GM04504 (cell line): ENCODE measurements around the gene RBP5.
A peak's percentile ranks its signal among the peaks of the same experiment; 100 is the strongest.

Source experiments
- DNase-seq: peaks from one replicate; pipeline ENCODE4 v3.0.0-alpha.2; 2012; ENCODE audit warnings: low read depth

Gene RBP5

GRCh38 chr12:7145671-7146070 is 17.0 kb upstream of the RBP5 start:
- no peak for DNase-seq

- no peak for DNase-seq
Observed at GRCh38 chr12:7144414-7145120, 15.9 kb upstream of the RBP5 start.

DNA sequence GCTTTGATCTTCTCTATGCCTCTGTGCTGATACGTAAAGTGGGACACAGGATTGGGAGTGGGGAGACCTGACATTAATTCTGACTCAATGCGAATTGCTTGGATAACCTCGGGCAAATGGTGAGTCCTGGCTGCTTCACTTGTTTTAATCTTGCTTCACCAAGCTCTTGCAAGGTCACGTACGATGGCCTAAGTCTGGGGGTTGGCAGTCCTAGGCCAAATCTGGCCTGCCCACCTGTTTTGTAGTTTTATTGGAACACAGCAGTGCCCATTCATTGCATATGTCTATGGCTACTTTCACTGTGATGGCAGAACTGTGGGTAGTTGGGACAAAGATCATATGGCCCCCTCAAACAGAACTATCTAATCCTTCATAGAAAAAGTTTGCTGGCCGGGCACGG is 14.9 kb upstream of the RBP5 start:
- DNase-seq: no peak

DNA sequence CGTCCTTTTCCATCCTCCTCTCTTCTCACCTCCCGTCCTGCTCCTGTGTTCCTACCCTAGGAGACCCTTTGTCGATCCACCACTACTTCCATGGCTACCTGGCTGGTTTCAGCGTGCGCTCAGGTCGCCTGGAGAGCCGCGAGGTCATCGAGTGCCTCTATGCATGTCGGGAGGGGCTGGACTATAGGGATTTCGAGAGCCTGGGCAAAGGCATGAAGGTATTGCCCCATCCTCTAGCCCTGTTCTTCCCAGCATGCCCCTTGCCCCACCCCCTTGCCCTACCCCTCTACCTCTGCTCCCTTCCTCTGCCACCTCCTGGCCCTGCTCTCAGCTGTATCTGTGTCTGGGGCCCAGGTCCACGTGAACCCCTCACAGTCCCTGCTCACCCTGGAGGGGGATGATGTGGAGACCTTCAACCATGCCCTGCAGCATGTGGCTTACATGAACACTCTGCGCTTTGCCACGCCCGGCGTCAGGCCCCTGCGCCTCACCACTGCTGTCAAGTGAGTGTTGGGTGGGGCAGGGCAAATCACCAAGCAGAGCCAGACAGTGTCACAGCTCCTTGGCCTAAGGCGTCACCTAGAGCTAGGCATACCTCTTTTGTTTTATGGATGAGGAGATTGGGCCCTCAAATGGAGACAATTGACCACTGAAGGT is 14.2 kb upstream of the RBP5 start:
- no peak for DNase-seq

DNA sequence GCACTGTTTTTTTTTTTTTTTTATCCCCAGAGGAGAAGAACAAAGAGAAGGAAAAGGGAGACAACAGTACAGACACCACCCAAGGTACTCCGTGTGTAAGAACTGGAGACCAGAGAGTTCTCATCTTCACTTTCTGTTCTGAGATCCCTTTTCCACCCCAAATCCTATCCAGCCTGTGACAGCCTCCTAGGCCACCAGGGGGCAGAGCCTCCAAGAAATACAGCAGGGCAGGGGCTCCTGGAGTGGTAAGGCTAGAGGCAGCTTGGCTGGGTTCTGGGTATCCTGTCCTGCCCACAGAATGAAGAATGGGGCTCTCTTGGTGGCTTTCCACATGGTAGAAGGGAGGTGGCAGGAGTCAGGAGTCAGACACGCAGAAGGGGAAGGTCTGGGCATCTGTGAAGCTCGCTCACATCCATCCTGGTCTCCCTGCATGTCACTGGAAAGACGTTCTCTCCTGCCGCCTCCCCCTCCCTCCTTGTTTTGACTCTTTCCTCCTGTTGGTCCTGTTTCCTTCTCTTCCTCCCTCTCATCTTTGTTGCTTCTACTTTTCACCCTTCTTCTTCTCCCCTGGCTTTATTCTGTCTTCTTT is 13.5 kb upstream of the RBP5 start:
- DNase-seq: no peak

DNA sequence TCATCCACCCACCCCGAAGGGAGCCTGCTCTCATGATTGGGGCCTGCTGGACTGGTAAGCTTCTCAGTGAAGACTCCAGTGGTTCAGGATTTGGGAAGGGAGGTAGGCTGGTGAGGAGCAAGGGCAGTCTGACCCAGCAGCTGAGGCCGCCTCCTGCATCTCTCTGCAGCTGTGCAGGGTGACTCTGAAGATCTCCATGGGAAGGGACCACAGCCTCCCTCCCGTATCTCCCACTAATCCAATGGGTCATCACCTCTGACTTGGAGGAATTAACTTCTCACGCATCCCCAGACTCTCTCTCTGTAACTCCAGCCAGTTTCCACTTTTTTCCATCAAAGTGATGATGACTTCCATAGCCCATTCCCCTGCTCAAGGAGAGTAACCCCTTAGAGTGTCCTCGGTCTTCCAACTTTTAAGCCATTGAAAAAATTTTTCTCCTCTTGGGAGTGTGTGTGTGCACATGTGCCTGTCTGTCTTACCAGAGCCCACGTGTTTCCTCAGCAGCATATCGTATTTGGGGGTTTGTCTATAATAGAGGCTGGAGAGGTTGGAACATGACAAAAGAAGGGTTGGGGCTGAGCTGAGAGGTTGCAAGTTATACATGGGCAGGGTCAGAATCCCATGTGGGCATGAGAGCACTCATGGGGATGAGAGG is 12.8 kb upstream of the RBP5 start:
- DNase-seq: no peak

GRCh38 chr12:7139200-7139599 is 10.5 kb upstream of the RBP5 start:
- DNase-seq: no peak

DNA sequence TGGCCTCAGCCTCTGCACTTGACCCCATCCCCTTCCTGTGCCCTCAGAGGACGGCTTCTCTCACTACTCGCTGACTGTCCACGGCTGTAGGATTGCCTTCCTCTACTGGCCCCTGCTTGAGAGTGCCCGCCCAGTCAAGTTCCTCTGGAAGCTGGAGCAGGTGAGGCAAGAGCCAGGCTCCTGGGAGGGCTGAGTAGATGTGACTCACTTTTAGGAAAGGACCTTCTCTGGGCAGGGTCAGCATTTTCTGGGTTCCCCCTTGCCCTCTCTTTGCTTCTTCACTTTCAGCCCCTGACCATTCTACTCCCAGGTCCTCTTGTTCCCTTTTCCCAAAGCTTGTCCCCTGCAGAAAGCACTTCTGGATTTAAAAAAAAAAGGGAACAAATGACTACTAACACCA is 9.2 kb upstream of the RBP5 start:
- no peak for DNase-seq

DNA sequence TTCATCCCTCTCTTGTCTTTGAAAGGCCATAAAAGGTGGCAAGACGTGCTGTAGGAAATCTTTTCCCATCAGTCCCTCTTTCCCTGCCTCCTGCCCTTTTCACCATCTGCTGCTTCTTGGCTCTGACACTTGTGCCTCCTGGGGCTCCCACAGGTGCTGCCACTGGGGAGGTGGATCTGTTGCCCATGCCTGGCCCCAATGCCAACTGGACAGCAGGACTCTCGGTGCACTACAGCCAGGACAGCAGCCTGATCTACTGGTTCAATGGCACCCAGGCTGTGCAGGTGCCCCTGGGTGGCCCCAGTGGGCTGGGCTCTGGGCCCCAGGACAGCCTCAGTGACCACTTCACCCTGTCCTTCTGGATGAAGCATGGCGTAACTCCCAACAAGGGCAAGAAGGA is 8.0 kb upstream of the RBP5 start:
- DNase-seq: no peak

DNA sequence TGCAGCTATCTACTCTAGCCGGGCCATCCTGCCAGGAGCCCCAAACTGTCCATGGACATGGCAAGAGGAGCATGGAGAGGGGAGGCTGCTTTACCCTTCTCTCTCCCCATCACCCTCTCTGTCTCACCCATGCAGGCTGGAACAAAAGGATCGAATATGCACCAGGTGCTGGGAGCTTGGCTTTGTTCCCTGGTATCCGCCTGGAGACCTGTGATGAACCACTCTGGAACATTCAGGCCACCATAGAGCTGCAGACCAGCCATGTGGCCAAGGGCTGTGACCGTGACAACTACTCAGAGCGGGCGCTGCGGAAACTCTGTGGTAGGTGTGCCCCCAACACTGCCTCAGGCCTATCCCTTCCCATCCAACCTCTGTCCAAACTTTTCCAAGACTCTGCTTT is 7.4 kb upstream of the RBP5 start:
- no peak for DNase-seq

- no peak for DNase-seq
Observed at GRCh38 chr12:7134396-7135166, 5.9 kb upstream of the RBP5 start.

- DNase-seq: no peak
Observed at GRCh38 chr12:7131502-7131866, 2.8 kb upstream of the RBP5 start.

GRCh38 chr12:7130701-7131501 is 2.2 kb upstream of the RBP5 start:
- DNase-seq: no peak

- peak; percentile 33 for DNase-seq
Observed at GRCh38 chr12:7129872-7130691, 1.4 kb upstream of the RBP5 start, which contains the start of gene CLSTN3. TSS of gene CLSTN3 (plus strand) at chr12:7130371. CDS start at chr12:7130649, 278 bp downstream.

DNA sequence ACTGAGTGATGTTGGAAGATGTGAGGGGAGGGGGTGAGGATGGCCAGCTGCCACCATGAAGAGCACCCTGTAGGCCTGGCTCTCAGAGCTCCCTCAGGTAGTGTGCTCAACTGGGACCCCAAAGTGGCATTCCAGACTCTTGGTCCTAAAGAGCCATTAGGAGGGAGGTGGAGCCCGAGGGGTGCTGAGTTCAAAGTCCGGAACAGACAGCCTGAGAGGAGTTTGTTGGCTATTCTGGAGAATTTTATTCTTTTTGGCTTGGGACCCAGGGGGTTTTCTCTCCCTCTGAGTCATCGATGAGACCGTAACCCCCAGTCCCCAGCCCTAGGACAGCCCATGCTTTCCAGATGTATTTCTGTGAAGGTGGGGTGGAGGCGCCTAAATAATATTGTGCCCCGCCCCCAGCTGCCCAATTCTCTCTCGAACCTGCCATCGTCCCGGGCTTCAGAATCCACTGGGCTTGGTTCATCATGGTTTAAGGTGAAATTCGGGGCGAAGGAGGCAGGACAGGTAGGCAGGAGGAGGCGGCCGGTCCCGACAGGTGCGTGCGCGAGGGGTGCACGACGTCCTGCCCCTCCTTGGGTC is 690 bp upstream of the RBP5 start:
- DNase-seq: no peak

DNA sequence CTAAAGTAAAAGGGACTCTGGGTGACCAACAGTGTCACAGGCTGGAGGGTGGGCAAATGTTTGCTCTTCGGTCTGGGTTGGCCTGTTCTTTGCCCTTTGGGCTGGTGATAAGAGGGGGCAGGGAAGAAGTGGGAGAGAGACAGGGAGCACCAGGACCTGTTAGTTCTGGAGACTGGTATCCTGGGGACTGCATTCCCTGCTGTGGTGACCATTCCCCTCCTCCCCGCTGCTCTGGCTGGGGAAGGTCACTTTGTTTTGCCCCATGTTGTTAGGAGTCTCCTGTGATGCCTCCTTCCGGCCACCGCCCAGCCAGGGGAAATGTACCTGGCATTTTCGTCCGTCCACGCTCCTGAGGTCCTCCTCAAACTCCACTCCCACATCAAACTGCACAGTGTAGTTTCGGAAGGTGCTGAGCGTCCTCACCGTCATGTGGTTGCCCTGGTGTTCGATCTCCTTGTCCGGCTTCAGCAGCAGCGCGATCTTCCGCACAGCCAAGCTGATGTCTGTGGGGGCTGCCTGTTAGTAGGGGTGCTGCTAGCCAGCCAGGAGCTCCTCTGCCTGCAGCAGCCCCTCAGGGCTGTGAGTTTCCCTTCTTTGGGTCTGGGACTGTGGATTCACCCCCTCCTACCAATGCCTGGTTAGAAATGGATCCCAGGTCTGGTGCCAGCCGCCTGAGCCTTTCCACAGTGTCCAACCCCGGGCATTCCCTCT is 618 bp downstream of the RBP5 start:
- DNase-seq: no peak

- DNase-seq: no peak
Observed at GRCh38 chr12:7125632-7126227, 3.0 kb downstream of the RBP5 start.

DNA sequence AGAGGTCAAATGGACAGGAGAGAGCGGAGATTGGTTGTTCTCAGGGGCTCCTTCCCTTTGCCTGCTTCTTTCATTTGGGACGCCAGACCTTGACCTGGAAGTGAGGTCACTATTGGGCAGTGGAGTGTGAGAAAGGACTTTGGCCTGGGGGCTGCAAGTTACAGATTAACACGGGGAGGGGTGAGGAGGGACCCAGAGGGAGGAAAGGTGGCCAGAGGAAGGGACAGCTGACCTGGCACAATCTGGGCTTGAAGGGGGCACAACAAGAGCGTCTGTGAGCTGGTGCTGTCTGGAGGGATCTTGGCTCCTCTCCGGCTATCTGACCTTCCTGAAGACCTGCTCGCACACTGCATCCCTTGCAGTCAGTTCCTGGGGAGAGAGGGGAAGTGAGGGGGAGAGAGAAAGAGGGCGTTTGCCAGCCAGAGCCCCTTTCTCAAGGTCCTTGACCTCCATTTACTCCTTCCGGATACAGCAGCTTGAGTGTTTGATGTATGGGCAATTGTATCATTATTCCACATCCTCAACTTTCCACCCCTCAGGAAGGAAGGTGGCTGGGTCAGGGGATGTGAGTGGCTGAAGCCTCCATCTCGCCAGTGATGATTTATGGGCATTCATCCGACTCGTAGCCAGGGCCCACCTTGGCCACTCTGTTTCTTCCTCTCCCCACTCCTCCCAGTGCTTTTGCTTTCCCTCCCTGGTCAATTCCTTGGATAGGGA is 4.7 kb downstream of the RBP5 start:
- DNase-seq: no peak
